ENCODE data around the gene RARRES1. TPM values are rescaled to one million over a fixed set of nuclear protein-coding genes. Genes with fewer than 3 reads are reported as not detected.

RARRES1 gene
- total and polyA plus RNA-seq, 3 donors from 2014 or later = 0.24 to 9.7 (median 0.31) TPM

DNA sequence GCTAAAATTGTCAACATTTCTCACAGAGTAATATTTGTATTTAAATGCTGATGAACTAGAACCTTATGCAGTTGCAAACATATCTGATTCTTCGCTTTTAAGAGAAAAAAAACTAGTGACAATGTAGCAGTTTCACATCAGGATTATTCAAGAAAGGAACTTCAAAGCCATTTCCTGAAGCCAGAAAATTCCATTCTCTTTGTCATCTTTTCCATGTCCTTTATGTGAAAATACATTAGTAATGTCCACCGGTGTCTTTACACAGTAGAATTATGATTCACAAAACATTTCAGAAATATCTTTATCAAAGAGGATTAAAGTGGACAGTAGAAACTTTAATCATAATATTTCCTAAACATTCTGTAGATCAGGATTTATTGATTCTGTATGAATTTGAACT, 47.1 kb downstream of the RARRES1 start:
- intact Hi-C loops (cut with DNase I; ENCODE audit: low total_unique reads) = no loop called here
- DNase-seq = no peak
- TF ChIP-seq CTCF (IDR thresholded peaks at IDR 0.05) (no peak), POLR2A (IDR thresholded peaks at IDR 0.05) (no peak)
- H3K9me3 ChIP-seq = no peaks in the 10 kb centered on the region
- H3K27me3 ChIP-seq = no peaks in the 10 kb centered on the region
- no peaks in the 10 kb centered on the region for H3K36me3 ChIP-seq (ENCODE audit: low read depth, missing control alignments)
- no peaks in the 10 kb centered on the region for H3K4me1 ChIP-seq
- H3K4me3 ChIP-seq = no peak overlapping the region
- 62 to 83% methylated on average over 2 of the region's 2 CpGs for WGBS, 2 donors
- H3K27ac ChIP-seq = no peak overlapping the region

DNA sequence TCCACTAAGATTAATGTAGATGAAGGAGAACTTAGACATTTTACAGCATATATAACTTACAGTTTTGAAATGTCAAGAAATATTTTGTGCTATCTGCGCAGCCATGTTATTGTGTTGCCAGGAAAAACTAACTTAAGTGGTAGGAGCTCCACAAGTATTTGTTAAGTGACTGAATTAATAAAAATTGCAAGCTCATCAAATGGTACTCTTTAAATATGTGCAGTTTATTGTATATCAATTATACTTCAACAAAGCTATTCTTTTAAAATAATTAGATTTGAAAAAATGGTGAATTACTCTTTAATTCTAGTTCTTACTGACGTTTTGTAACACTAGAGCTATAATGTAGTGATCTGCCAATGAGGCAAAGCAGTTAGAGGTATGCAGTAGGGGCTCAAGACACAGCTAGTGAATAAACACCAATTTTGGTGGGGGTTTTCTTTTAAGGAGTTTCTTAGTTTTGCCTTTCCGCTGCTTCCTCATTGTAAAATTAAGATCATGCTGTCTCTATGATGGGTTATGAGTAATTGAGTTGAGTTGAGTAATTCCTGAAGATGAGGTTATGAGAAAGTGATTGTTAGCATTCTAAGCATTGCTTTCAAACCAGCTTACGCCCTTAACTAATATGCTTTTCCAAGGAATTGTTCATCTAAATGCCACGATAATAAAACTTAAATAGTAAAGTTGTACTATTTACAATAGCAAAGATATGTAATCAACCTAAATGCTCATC, 48.9 kb downstream of the RARRES1 start:
- Histone ChIP-seq H3K27me3 (no peaks in the 10 kb centered on the region), H3K27ac (no peak overlapping the region), H3K4me1 (no peaks in the 10 kb centered on the region), H3K9me3 (no peaks in the 10 kb centered on the region), H3K36me3 (ENCODE audit: low read depth, missing control alignments) (no peaks in the 10 kb centered on the region), H3K4me3 (no peak overlapping the region)
- intact Hi-C loops (cut with DNase I; ENCODE audit: low total_unique reads) = no loop called here
- no peak for TF ChIP-seq CTCF (IDR thresholded peaks at IDR 0.05)
- TF ChIP-seq POLR2A (IDR thresholded peaks at IDR 0.05) = no peak
- no peak for DNase-seq
- WGBS, 2 donors = 94 to 97% methylated on average over 5 of the region's 5 CpGs

DNA sequence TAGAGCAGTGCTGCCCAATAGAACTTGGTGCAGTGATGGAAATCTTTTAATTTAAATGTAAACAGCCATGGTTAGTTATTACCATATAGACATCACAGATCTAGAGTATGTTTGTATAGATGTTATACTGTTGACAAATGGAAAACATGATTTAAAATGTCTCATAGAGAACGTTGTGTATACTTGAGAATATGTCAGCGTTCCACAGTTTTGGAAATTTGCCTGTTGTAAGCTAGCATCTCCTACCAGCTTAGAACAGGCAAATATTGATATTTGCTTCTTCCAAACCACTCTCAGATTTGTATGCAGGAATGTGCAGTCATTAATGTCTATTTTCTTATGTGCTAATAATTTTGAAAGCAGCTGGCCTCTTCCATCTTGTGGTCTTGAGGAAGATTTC, 51.4 kb downstream of the RARRES1 start:
- Histone ChIP-seq H3K4me1 (no peaks in the 10 kb centered on the region), H3K27me3 (no peaks in the 10 kb centered on the region), H3K27ac (no peak overlapping the region), H3K9me3 (no peaks in the 10 kb centered on the region), H3K4me3 (no peak overlapping the region), H3K36me3 (ENCODE audit: low read depth, missing control alignments) (no peaks in the 10 kb centered on the region)
- no peak for DNase-seq
- no peak for TF ChIP-seq POLR2A (IDR thresholded peaks at IDR 0.05)
- no peak for TF ChIP-seq CTCF (IDR thresholded peaks at IDR 0.05)
- WGBS, 2 donors = 83 to 85% methylated on average over 2 of the region's 2 CpGs
- intact Hi-C loops (cut with DNase I; ENCODE audit: low total_unique reads) = no loop called here

- DNase-seq = no peak
- intact Hi-C loops (cut with DNase I; ENCODE audit: low total_unique reads) = no loop called here
- Histone ChIP-seq H3K4me3 (no peak overlapping the region), H3K27me3 (no peaks in the 10 kb centered on the region), H3K27ac (no peak overlapping the region), H3K4me1 (no peaks in the 10 kb centered on the region), H3K9me3 (no peaks in the 10 kb centered on the region), H3K36me3 (ENCODE audit: low read depth, missing control alignments) (no peaks in the 10 kb centered on the region)
- WGBS, 2 donors = 30 to 35% methylated on average over 1 of the region's 1 CpG
- TF ChIP-seq POLR2A (IDR thresholded peaks at IDR 0.05) (no peak), CTCF (IDR thresholded peaks at IDR 0.05) (no peak)
Measured at GRCh38 chr3:158679547-158680000, 52.7 kb downstream of the RARRES1 start.

DNA sequence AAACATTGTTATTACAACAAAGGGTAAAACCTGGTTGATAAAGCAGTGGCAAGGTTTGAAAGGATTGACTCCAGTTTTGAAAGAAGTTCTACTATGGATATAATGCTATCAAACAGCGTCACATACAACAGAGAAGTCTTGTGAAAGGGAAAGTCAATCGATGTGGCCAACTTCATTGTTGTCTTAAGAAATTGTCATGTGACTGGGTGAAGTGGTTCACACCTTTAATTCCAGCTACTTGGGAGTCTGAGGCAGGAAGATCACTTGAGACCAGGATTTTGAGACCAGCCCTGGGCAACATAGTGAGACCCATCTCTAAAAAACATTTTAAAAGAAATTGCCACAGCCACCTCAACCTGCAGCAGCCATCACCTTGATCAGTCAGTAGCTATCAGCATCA, 53.6 kb downstream of the RARRES1 start:
- Histone ChIP-seq H3K27me3 (no peaks in the 10 kb centered on the region), H3K27ac (no peak overlapping the region), H3K4me1 (no peaks in the 10 kb centered on the region), H3K36me3 (ENCODE audit: low read depth, missing control alignments) (no peaks in the 10 kb centered on the region), H3K9me3 (no peaks in the 10 kb centered on the region), H3K4me3 (no peak overlapping the region)
- no peak for TF ChIP-seq CTCF (IDR thresholded peaks at IDR 0.05)
- no peak for TF ChIP-seq POLR2A (IDR thresholded peaks at IDR 0.05)
- 89 to 98% methylated on average over 2 of the region's 2 CpGs for WGBS, 2 donors
- DNase-seq = no peak
- intact Hi-C loops (cut with DNase I; ENCODE audit: low total_unique reads) = no loop called here

Data from testis (tissue), 3 donors.